Measurements from ENCODE around the gene USP32. TPM values are rescaled to one million over a fixed set of nuclear protein-coding genes. Genes with fewer than 3 reads are reported as not detected.

Gene USP32
- total RNA-seq, 1 donor from 2014 or later = 37.4 TPM

- DNase-seq (ENCODE audit: low spot score) = no peak
- TF ChIP-seq CTCF (IDR thresholded peaks at IDR 0.05; ENCODE audit: unreplicated experiment) = no peak
- no peak overlapping the region for H3K27ac Mint-ChIP-seq (ENCODE audit: unreplicated experiment)
- H3K36me3 Mint-ChIP-seq (ENCODE audit: low read depth, unreplicated experiment) = peaks cover 6% of the 10 kb centered on the region
- no peaks in the 10 kb centered on the region for H3K9me3 Mint-ChIP-seq (ENCODE audit: unreplicated experiment)
- peaks cover 12% of the 10 kb centered on the region for H3K4me1 Mint-ChIP-seq (ENCODE audit: unreplicated experiment)
- peaks cover 19% of the 10 kb centered on the region for H3K27me3 Mint-ChIP-seq (ENCODE audit: unreplicated experiment)
- no peak overlapping the region for H3K4me3 Mint-ChIP-seq (ENCODE audit: unreplicated experiment)
Observed at GRCh38 chr17:60151355-60151754, 240.6 kb downstream of the USP32 start.

- TF ChIP-seq CTCF (IDR thresholded peaks at IDR 0.05; ENCODE audit: unreplicated experiment) = no peak
- peak within 1 kb of the TSS; percentile 77 for H3K4me3 Mint-ChIP-seq (ENCODE audit: unreplicated experiment)
- no peaks in the 10 kb centered on the region for H3K9me3 Mint-ChIP-seq (ENCODE audit: unreplicated experiment)
- H3K27me3 Mint-ChIP-seq (ENCODE audit: unreplicated experiment) = peaks cover 20% of the 10 kb centered on the region
- no peak for DNase-seq (ENCODE audit: low spot score)
- H3K27ac Mint-ChIP-seq (ENCODE audit: unreplicated experiment) = no peak within 1 kb of the TSS
- H3K36me3 Mint-ChIP-seq (ENCODE audit: low read depth, unreplicated experiment) = no peaks in the 10 kb centered on the region
- peaks cover 20% of the 10 kb centered on the region for H3K4me1 Mint-ChIP-seq (ENCODE audit: unreplicated experiment)
Observed at GRCh38 chr17:60149691-60150582, 242.0 kb downstream of the USP32 start, which contains the start of gene CA4. Gene CA4 (plus strand): TSS chr17:60149973. CDS start chr17:60150035, 62 bp downstream.

- TF ChIP-seq CTCF (IDR thresholded peaks at IDR 0.05; ENCODE audit: unreplicated experiment) = no peak
- no peak overlapping the region for H3K4me3 Mint-ChIP-seq (ENCODE audit: unreplicated experiment)
- H3K27ac Mint-ChIP-seq (ENCODE audit: unreplicated experiment) = no peak overlapping the region
- no peaks in the 10 kb centered on the region for H3K36me3 Mint-ChIP-seq (ENCODE audit: low read depth, unreplicated experiment)
- DNase-seq (ENCODE audit: low spot score) = no peak
- H3K9me3 Mint-ChIP-seq (ENCODE audit: unreplicated experiment) = no peaks in the 10 kb centered on the region
- H3K27me3 Mint-ChIP-seq (ENCODE audit: unreplicated experiment) = peaks cover 25% of the 10 kb centered on the region
- peaks cover 35% of the 10 kb centered on the region for H3K4me1 Mint-ChIP-seq (ENCODE audit: unreplicated experiment)
Observed at GRCh38 chr17:60148373-60148772, 243.6 kb downstream of the USP32 start.

GRCh38 chr17:60147553-60148223 lies 244.2 kb downstream of the USP32 start:
- no peaks in the 10 kb centered on the region for H3K36me3 Mint-ChIP-seq (ENCODE audit: low read depth, unreplicated experiment)
- no peak for TF ChIP-seq CTCF (IDR thresholded peaks at IDR 0.05; ENCODE audit: unreplicated experiment)
- no peak overlapping the region for H3K4me3 Mint-ChIP-seq (ENCODE audit: unreplicated experiment)
- H3K9me3 Mint-ChIP-seq (ENCODE audit: unreplicated experiment) = no peaks in the 10 kb centered on the region
- H3K27ac Mint-ChIP-seq (ENCODE audit: unreplicated experiment) = no peak overlapping the region
- H3K27me3 Mint-ChIP-seq (ENCODE audit: unreplicated experiment) = peaks cover 27% of the 10 kb centered on the region
- DNase-seq (ENCODE audit: low spot score) = no peak
- peaks cover 42% of the 10 kb centered on the region for H3K4me1 Mint-ChIP-seq (ENCODE audit: unreplicated experiment)

GRCh38 chr17:60146206-60146605 lies 245.7 kb downstream of the USP32 start:
- Mint-ChIP-seq H3K27ac (ENCODE audit: unreplicated experiment) (peak overlapping the region; percentile 24), H3K27me3 (ENCODE audit: unreplicated experiment) (peaks cover 30% of the 10 kb centered on the region), H3K9me3 (ENCODE audit: unreplicated experiment) (no peaks in the 10 kb centered on the region), H3K4me1 (ENCODE audit: unreplicated experiment) (peaks cover 53% of the 10 kb centered on the region), H3K4me3 (ENCODE audit: unreplicated experiment) (peak overlapping the region; percentile 19), H3K36me3 (ENCODE audit: low read depth, unreplicated experiment) (no peaks in the 10 kb centered on the region)
- TF ChIP-seq CTCF (IDR thresholded peaks at IDR 0.05; ENCODE audit: unreplicated experiment) = no peak
- DNase-seq (ENCODE audit: low spot score) = no peak
